Activated CD8-positive, alpha-beta T cell treated with anti-CD3 and anti-CD28 coated beads for 36 hours (primary cell): ENCODE measurements around the gene TNRC6C. TPM values are rescaled to one million over a fixed set of nuclear protein-coding genes. Genes with fewer than 3 reads are reported as not detected.

Experiments used
- ATAC-seq: fragments of 200-7000 bp; cut with Tn5 transposase; one replicate; pipeline ENCODE4 v1.10.0; 2021; ENCODE audit warnings: mild to moderate bottlenecking, moderate library complexity
- CTCF ChIA-PET: fragments of 350-600 bp; sonication (Branson Sonifier 250); formaldehyde crosslinking; loops from one replicate; lab custom pipeline; 2021; ENCODE audit warnings: antibody characterized with exemption; lab: Charles Lee
- POLR2A ChIA-PET: fragments of 350-600 bp; sonication (Branson Sonifier 250); formaldehyde crosslinking; loops from one replicate; lab custom pipeline; 2021; ENCODE audit warnings: antibody characterized with exemption; lab: Charles Lee
- DNase-seq: peaks from one replicate; pipeline ENCODE4 v3.0.0-alpha.2; 2020
- H3K27ac Mint-ChIP-seq: one replicate; pipeline ENCODE4 v1.8.0; 2021; ENCODE audit warnings: mild to moderate bottlenecking, mixed read lengths
- H3K27me3 Mint-ChIP-seq: one replicate; pipeline ENCODE4 v1.8.0; 2021; ENCODE audit warnings: mixed read lengths
- H3K36me3 Mint-ChIP-seq: one replicate; pipeline ENCODE4 v1.8.0; 2021; ENCODE audit warnings: low read depth, mixed read lengths
- H3K4me1 Mint-ChIP-seq: one replicate; pipeline ENCODE4 v1.8.0; 2021; ENCODE audit warnings: low read depth, mixed read lengths
- H3K4me3 Mint-ChIP-seq: one replicate; pipeline ENCODE4 v1.8.0; 2021; ENCODE audit warnings: mild to moderate bottlenecking, moderate library complexity, mixed read lengths
- H3K9me3 Mint-ChIP-seq: one replicate; pipeline ENCODE4 v1.8.0; 2021; ENCODE audit warnings: mixed read lengths
- intact Hi-C: fragments of 100-400 bp; cut with micrococcal nuclease; formaldehyde crosslinking; loops from one replicate; pipeline ENCODE4 v1.10.0; 2022
- total RNA-seq, 2 experiments: library from RNA; stranded (reverse); gene quantifications; one replicate each; pipeline ENCODE4 v1.2.3, GENCODE V29; 2021
- TF ChIP-seq, protein P1 (sequence below): fragments of 200-600 bp; IDR thresholded peaks from one replicate; pipeline ENCODE4 v1.8.0; 2022; ENCODE audit warnings: antibody characterized with exemption, mild to moderate bottlenecking

The TNRC6C gene, protein sequence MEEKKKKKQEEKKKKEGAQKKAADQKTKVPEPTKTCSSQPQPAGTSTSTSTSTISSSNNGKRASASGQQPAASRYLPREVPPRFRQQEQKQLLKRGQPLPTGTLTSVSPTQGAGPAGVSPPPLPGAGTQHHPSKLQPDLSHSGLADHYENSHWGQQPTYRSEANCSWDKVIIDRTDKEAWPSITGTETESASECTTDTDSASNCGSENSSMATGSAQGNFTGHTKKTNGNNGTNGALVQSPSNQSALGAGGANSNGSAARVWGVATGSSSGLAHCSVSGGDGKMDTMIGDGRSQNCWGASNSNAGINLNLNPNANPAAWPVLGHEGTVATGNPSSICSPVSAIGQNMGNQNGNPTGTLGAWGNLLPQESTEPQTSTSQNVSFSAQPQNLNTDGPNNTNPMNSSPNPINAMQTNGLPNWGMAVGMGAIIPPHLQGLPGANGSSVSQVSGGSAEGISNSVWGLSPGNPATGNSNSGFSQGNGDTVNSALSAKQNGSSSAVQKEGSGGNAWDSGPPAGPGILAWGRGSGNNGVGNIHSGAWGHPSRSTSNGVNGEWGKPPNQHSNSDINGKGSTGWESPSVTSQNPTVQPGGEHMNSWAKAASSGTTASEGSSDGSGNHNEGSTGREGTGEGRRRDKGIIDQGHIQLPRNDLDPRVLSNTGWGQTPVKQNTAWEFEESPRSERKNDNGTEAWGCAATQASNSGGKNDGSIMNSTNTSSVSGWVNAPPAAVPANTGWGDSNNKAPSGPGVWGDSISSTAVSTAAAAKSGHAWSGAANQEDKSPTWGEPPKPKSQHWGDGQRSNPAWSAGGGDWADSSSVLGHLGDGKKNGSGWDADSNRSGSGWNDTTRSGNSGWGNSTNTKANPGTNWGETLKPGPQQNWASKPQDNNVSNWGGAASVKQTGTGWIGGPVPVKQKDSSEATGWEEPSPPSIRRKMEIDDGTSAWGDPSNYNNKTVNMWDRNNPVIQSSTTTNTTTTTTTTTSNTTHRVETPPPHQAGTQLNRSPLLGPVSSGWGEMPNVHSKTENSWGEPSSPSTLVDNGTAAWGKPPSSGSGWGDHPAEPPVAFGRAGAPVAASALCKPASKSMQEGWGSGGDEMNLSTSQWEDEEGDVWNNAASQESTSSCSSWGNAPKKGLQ (N-terminal part only)
- total RNA-seq = 10 to 100 TPM; 26.4 to 26.6 TPM

DNA sequence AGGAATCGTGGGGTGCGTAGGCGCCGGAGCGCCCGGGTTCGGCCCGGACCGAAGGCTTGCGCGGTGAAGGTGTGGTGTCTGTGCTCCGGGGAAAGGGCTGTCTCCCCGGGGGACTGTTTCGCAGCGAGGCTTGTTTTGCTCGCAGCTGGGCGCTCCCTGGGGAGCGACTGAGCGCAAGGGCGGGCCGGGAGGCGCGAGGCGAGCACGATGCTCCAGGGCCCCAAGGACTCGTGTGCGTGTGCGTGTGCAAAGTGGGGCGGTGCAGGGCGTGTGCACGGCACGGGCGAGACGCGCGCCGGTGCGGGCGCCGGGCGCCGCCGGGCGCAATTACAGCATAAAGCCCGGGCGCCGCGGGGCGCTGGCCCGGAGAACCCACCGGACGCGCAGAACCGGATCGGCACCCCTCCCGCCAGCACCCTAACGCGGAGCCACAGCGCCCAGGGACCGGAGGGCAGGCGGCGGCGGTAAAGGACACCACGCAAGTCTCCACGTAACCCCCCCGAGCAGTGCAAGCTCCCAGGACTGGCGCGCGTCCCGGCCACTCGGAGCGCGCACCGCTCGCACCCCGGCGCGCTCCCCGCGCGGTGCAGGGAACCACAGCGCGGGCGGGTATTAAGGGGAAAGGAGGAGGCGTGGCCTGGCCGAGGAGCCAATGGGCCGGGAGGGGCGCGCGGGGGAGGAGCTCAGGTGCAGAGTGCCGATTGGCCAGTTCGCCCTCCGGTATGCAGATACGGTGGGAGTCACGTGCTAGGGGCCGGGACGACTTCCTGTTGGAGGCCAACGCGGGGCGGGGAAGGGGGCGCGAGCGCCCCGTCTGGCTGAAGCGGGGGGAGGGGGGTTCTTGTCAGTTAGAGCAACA lies at the start of gene TNRC6C:
TNRC6C (plus strand) TSS at position 847 of the 859 bp plus-strand sequence. CDS start 45,504 bp downstream, outside the sequence.
- POLR2A ChIA-PET = interaction anchor here (0.7 to 2.5 kb wide), 36 partner anchors 10 to 508 kb away, joined by 3 to 11 read pairs (median 4); partner anchors contain the start of gene TMC8
- CTCF ChIA-PET = interaction anchor here (0.7 to 1.8 kb wide), 15 partner anchors 8 to 415 kb away, joined by 3 to 6 read pairs (median 3); no protein-coding TSS in a partner anchor
- H3K4me3 Mint-ChIP-seq = peak within 1 kb of the TSS; percentile 85
- ATAC-seq = peak; percentile 92
- H3K36me3 Mint-ChIP-seq = peaks cover 4% of the 10 kb centered on the region
- H3K9me3 Mint-ChIP-seq = no peaks in the 10 kb centered on the region
- DNase-seq = peak; percentile 100
- TF ChIP-seq, protein P1, sequence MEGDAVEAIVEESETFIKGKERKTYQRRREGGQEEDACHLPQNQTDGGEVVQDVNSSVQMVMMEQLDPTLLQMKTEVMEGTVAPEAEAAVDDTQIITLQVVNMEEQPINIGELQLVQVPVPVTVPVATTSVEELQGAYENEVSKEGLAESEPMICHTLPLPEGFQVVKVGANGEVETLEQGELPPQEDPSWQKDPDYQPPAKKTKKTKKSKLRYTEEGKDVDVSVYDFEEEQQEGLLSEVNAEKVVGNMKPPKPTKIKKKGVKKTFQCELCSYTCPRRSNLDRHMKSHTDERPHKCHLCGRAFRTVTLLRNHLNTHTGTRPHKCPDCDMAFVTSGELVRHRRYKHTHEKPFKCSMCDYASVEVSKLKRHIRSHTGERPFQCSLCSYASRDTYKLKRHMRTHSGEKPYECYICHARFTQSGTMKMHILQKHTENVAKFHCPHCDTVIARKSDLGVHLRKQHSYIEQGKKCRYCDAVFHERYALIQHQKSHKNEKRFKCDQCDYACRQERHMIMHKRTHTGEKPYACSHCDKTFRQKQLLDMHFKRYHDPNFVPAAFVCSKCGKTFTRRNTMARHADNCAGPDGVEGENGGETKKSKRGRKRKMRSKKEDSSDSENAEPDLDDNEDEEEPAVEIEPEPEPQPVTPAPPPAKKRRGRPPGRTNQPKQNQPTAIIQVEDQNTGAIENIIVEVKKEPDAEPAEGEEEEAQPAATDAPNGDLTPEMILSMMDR = no peak
- H3K4me1 Mint-ChIP-seq = peaks cover 34% of the 10 kb centered on the region
- peak within 1 kb of the TSS; percentile 90 for H3K27ac Mint-ChIP-seq
- peaks cover 7% of the 10 kb centered on the region for H3K27me3 Mint-ChIP-seq
- intact Hi-C loops = no loop called here

DNA sequence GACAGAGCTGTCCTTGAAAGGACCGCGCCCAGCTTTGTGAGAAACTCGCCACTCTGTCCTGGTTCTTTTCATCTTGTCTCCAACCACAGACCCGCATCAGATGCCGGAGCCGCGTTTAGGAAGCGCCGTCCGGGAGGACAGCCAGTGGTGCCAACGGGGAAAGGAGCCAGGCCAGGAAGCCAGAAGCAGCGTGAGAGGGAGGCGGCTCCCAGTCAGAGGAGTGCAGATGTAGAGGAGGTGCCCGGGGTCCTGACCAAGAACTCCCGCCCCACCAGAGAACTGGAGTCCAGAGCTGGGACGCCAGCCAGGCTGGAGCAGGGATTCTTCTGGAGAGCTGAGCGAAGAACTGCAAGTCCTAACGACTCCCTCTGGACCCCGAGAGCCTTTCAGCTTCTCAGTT lies 49.3 kb upstream of the TNRC6C start:
- Mint-ChIP-seq H3K36me3 (no peaks in the 10 kb centered on the region), H3K27ac (no peak overlapping the region), H3K4me3 (no peak overlapping the region), H3K27me3 (peaks cover 2% of the 10 kb centered on the region), H3K9me3 (no peaks in the 10 kb centered on the region), H3K4me1 (no peaks in the 10 kb centered on the region)
- POLR2A ChIA-PET = no interaction called here
- DNase-seq (no peak), ATAC-seq (no peak)
- CTCF ChIA-PET = no interaction called here
- TF ChIP-seq, protein P1 = no peak
- intact Hi-C loops = no loop called here

DNA sequence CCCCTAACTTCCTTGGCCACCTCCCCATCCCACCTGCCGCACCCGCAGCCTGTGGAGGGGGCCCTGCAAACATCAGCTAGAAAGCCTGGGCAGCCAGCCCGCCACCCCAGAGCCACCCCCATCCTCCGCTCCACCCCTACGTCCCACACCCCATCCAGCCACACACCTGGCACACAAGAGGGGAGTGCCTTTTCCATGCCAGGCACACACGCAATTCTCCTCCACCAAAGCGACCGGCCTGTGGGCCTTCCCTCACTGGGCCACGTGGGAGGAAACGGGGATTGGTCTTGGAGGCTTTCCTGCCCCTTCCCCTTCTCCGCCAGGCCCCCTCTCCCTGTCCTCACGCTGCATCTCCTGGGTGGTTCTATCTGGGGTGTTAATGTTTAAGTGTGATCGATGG lies 48.7 kb upstream of the TNRC6C start:
- CTCF ChIA-PET = no interaction called here
- TF ChIP-seq, protein P1 = no peak
- Mint-ChIP-seq H3K4me3 (no peak overlapping the region), H3K36me3 (no peaks in the 10 kb centered on the region), H3K4me1 (no peaks in the 10 kb centered on the region), H3K9me3 (no peaks in the 10 kb centered on the region), H3K27me3 (peaks cover 5% of the 10 kb centered on the region), H3K27ac (no peak overlapping the region)
- ATAC-seq = no peak
- no peak for DNase-seq
- POLR2A ChIA-PET = no interaction called here
- intact Hi-C loops = no loop called here

DNA sequence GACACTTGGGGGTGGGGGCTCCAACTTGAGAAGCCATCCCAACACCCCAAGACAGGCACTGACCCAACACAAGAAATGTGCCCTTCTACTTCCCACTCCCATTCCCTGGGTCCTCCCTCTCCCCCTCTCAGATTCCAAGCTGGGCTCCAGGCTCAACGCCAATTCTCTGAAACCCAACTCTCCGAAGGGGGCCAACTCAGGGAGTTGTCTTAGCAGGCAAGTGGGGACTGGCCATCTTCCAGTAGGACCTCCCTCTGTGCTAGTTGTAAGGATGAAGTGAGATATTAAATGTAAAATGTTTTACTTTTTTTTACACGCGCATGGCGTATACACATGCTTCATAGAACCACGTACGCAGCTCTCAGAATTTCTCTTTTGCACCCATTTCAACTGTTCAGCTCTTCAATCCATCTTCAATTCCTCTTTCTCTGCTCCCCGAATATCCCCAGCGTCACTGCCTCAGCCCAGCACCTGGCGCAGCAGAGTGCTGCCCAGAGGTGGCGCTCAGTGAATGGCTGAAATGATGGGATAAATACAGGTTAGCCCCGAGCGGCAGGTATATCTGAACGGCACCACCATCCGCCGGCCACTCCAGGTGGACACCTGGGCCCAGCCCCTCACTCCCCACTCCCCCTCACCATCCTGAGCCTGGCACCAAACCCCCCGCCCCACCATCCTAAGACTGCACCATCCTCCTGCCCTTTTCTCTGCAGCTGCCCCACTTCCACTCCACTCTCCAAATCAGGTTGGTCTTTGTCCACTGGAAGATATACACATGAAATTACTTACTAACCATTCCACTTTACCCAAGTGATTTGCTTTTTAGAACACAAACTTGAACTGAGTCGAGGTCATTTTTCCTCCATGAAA lies 43.9 kb upstream of the TNRC6C start:
- intact Hi-C loops = no loop called here
- Mint-ChIP-seq H3K4me3 (no peak overlapping the region), H3K4me1 (peaks cover 8% of the 10 kb centered on the region), H3K27ac (no peak overlapping the region), H3K9me3 (no peaks in the 10 kb centered on the region), H3K36me3 (no peaks in the 10 kb centered on the region), H3K27me3 (peaks cover 27% of the 10 kb centered on the region)
- TF ChIP-seq, protein P1 = no peak
- POLR2A ChIA-PET = no interaction called here
- CTCF ChIA-PET = interaction anchor here (1.3 kb wide), 1 partner anchor 372 kb away, joined by 3 read pairs; no protein-coding TSS in a partner anchor
- ATAC-seq (no peak), DNase-seq (no peak)
